Measurements from ENCODE around the gene TEX11.

The TEX11 gene

DNA sequence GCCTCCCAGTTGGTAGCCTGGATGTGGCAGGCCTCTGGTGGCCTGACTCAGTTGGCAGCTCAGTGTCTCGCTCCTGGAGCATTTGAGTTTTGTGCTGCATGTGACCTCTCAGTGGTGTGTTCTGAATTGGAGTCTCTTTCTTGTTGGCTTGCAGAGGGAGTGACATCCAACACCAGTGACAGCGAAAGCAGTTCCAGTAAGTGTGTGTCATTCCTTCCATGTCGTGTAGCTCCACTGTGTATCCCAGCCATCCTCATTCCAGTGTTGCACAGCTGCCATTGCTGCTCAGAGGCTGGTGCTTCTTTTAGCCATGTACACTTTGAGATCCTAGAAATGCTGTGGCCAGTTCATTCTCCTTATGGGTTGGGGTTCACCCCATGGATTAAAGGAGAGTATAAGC lies 411.5 kb downstream of the TEX11 start:
- no peak for DNase-seq (ENCODE audit: low read depth in 2 of 2)

DNA sequence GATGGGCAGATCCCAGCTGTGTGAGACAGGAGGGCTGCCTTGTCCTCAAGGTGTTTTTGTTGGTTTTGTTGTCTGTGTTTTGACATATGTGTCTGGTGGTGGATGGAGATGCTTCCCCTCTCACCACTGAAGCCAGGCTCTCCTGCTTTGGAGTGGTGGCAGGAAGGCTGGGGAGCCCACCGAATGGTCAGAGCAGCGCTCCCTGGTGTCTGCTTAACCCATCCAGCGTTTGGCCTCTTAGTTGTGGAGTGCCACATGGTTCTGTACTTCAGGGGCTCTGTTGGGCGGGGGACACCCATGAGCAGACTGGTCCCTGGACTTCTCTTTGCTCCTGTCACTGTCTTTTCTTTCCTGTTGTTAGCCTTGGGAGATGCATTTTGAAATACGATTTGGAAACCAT lies 412.0 kb downstream of the TEX11 start:
- DNase-seq (ENCODE audit: low read depth in 2 of 2): no peak

DNA sequence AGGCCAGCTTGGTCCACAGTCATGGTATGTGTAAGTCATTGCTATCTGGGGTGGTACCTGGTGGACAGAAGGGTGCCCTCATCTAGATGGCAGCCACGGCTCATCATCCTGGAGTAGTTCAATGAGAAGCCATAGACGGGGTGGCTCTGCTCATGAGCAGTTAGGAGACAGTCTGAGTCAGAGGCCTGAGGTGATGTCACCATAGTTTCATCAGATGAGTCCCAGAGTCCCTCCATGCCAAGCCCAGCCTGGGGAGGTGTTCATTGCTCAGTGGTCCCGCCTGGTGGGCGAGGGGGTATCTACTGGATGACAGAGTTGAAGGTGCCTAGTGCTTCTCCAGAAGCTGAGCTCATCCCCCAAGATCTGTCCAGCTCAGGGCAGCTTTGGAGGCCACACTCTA lies 414.1 kb downstream of the TEX11 start:
- DNase-seq (ENCODE audit: low read depth in 2 of 2): no peak

DNA sequence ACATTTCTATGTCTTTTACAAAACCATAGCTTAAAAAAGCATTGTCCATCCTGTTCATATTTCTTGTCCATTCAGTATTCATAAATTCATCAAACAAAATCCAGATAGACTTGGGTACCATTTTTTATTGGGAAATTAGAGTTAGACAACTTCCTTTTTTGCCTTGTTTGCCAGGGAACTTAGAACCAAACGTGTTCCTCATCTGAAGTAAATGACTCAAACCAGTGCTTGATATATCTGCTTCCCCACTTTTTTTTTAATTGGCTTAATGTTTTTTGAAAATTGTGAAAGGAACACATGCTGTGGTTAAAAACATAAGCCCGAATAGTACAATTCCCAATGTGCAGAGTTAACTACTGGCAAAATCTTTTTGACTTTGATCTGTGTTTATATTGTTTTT lies 419.7 kb downstream of the TEX11 start:
- DNase-seq (ENCODE audit: low read depth in 2 of 2): no peak

DNA sequence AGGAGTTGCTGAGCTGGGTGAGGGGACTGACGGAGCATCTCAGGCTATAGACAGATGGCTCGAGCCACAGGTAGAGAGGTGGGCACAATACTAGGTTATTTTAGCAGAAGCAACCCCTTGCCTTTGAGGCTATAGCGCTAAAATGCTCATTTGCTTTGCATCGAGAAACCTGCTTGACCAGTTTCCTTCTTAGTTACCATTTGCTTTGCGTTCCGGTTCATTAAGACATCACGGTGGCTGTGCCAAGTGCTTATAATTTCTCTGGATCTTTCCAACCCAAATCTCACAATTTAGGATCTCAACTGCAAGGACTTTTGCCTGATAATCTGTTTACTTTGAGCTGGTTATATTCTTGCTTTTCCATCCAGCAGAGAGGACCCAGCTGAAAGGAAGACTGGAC lies 423.0 kb downstream of the TEX11 start:
- no peak for DNase-seq (ENCODE audit: low read depth in 2 of 2)

DNA sequence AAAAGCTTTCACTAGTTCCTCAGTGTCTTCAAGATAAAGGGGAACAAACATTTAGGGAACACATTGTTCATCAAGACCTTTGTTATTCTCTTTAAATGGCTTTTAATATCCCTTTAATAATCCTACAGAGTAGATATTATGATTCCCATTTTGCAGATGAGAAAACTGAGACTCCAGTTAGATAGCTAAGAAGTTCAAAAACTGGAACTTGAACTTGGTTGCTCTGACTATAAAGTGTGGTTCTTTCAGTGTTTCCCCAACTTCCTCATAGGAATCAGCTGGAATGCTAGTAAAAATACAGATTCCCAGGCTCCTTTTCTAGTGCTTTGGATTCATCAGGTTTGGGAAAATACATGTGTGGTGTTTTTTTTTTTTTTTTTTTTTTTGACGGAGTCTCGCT lies 426.2 kb downstream of the TEX11 start:
- no peak for DNase-seq (ENCODE audit: low read depth in 2 of 2)

DNA sequence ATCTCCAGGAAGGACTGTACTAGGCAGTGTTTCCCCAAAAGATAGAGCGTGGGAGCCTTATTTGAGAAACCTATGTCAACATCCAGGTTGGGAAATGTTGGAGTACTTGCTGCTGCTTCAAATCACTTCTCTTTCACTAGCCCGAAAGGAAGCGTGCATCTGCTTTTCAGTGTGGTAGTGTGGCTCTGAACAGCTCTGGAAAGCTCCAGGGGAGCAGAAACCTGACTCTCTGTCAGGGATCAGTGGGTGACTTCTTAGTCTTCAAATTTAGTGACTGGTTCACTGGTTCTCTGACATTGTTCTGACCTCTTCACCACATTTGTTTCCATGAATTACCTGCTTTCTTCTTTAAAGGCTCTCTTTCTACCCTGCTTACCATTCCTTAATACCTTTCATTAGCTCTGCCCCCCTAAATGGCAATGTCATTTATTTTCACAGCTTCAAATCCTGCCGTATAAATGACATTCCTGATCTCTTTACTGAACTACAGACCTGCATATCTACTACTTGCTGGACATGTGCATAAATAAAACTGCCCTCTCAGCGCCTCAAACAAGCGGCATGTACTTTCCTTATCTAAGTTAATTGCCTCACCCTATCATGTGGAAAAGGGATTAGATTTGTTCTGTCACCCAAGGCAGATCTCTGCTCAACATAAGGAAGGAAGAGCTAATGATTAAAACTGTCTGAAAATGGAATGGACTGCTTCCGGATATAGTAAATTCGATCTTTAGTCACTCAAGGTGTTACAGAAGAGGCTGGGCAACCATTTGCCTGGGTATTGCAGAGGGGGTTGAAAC lies 426.8 kb downstream of the TEX11 start:
- no peak for DNase-seq (ENCODE audit: low read depth in 2 of 2)

DNA sequence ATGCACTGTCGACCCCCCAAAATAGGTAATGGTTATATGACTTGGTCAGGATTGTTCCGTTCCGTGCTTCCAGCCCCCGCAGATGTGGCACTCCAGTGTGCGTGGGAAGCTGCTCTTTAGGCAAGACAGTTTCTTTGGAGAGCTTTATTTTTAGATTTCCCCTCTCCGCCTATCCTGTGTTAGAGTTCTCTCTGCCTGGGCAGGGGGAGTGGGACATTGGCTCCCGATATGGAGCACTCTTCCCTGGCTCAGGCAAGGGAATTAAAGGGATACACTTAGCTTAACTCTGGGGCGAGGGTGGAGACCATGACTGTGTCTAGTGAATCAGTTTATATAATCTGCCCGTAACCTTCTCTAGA lies 427.9 kb downstream of the TEX11 start:
- no peak for DNase-seq (ENCODE audit: low read depth in 2 of 2)

DNA sequence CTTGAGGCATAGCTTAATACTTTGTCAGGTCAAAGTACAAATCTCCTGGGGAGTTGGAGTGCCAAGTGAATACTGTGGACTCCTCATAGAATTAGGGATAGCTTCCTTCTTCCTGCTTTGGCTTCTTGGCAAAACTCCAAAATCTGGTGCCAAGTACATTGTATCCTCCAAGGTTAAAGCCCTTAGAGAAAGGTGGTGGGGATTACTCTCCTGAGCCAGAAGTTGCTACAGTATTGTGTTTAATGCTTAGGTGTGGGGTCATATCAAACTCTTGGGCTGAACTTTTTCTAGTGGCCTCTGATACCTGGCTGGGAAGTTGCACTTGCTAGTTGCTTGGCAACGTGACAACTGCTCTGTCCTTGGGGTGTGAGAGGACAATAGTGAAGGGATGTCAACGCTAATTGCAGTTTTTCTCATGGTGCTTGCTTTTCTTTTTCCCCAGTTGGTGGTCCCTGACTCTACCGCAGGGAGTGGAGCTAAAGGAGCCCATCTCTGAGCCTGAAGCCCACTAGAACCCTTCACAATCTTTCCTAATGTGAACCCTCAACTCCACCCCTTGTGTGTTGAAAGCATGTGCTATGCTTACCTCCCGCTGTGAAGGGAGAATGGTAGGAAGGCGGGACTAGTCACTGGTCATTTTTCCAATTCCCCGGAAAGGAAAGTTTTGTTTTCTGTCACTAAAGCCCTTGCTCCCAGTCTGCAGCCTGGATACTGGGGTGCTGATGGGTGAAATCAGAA lies 428.4 kb downstream of the TEX11 start:
- no peak for DNase-seq (ENCODE audit: low read depth in 2 of 2)

DNA sequence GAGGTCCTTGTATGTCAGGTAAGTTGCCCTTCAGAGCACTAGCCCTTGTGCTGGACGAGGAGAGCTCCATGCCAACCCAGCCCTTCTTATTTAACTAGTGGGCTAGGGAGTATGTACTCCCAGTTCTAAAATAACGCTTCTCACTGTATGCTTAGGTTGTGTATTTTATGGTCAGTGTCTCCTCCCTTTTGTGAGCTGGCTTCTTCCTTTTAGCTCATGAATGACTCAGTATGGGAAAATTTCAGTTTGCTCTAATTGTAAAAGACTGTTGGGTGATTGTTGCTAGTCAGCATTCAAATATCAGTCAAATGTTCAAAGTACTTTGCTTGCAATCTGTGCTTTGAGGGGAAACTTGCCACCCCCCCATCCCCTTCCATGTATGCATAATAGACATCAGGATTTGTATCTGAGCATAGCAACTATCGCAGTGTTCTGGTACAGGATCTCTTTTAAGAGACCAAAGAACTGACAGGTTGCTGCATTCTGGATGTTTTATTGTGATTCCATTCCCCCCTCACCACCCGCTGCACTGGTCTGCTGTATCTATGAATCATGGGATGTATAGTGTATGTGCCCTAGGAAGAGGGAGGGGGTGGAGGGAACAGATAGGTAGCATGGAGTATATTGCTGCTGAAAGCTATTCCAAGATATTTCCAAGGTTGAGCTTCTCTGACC lies 429.1 kb downstream of the TEX11 start:
- no peak for DNase-seq (ENCODE audit: low read depth in 2 of 2)
